Activated CD8-positive, alpha-beta T cell treated with anti-CD3 and anti-CD28 coated beads for 36 hours (primary cell): ENCODE results near the gene CES2. TPM values are rescaled to one million over a fixed set of nuclear protein-coding genes. Genes with fewer than 3 reads are reported as not detected.

Experiments used
- ATAC-seq: fragments of 200-7000 bp; cut with Tn5 transposase; one replicate; pipeline ENCODE4 v1.10.0; 2021; ENCODE audit warnings: mild to moderate bottlenecking, moderate library complexity
- CTCF ChIA-PET: fragments of 350-600 bp; sonication (Branson Sonifier 250); formaldehyde crosslinking; loops from one replicate; lab custom pipeline; 2021; ENCODE audit warnings: antibody characterized with exemption; lab: Charles Lee
- POLR2A ChIA-PET: fragments of 350-600 bp; sonication (Branson Sonifier 250); formaldehyde crosslinking; loops from one replicate; lab custom pipeline; 2021; ENCODE audit warnings: antibody characterized with exemption; lab: Charles Lee
- DNase-seq: peaks from one replicate; pipeline ENCODE4 v3.0.0-alpha.2; 2020
- H3K27ac Mint-ChIP-seq: one replicate; pipeline ENCODE4 v1.8.0; 2021; ENCODE audit warnings: mild to moderate bottlenecking, mixed read lengths
- H3K27me3 Mint-ChIP-seq: one replicate; pipeline ENCODE4 v1.8.0; 2021; ENCODE audit warnings: mixed read lengths
- H3K36me3 Mint-ChIP-seq: one replicate; pipeline ENCODE4 v1.8.0; 2021; ENCODE audit warnings: low read depth, mixed read lengths
- H3K4me1 Mint-ChIP-seq: one replicate; pipeline ENCODE4 v1.8.0; 2021; ENCODE audit warnings: low read depth, mixed read lengths
- H3K4me3 Mint-ChIP-seq: one replicate; pipeline ENCODE4 v1.8.0; 2021; ENCODE audit warnings: mild to moderate bottlenecking, moderate library complexity, mixed read lengths
- H3K9me3 Mint-ChIP-seq: one replicate; pipeline ENCODE4 v1.8.0; 2021; ENCODE audit warnings: mixed read lengths
- CTCF ChIP-seq: fragments of 200-600 bp; IDR thresholded peaks from one replicate; pipeline ENCODE4 v1.8.0; 2022; ENCODE audit warnings: antibody characterized with exemption, mild to moderate bottlenecking
- intact Hi-C: fragments of 100-400 bp; cut with micrococcal nuclease; formaldehyde crosslinking; loops from one replicate; pipeline ENCODE4 v1.10.0; 2022
- total RNA-seq, 2 experiments: library from RNA; stranded (reverse); gene quantifications; one replicate each; pipeline ENCODE4 v1.2.3, GENCODE V29; 2021

Gene CES2
- total RNA-seq, 2 experiments from 2014 or later = 24.7 to 24.9 TPM

- POLR2A ChIA-PET = no interaction called here
- Mint-ChIP-seq H3K4me3 (no peak overlapping the region), H3K27me3 (peaks cover 24% of the 10 kb centered on the region), H3K9me3 (no peaks in the 10 kb centered on the region), H3K4me1 (peaks cover 22% of the 10 kb centered on the region), H3K36me3 (peaks cover 10% of the 10 kb centered on the region), H3K27ac (no peak overlapping the region)
- CTCF ChIA-PET = interaction anchor here (0.6 to 1.5 kb wide), 3 partner anchors 50 to 209 kb away, joined by 3 to 4 read pairs (median 3); no protein-coding TSS in a partner anchor
- intact Hi-C loops = no loop called here
- ATAC-seq (no peak), DNase-seq (no peak)
- no peak for TF ChIP-seq CTCF
Measured at GRCh38 chr16:66945939-66946338, 10.6 kb downstream of the CES2 start.

GRCh38 chr16:66946541-66946940, 11.2 kb downstream of the CES2 start:
- ChIA-PET CTCF (interaction anchor here (0.6 to 1.4 kb wide), 2 partner anchors 71 to 209 kb away, joined by 3 to 4 read pairs; no protein-coding TSS in a partner anchor), POLR2A (interaction anchor here (0.6 kb wide), 1 partner anchor 251 kb away, joined by 3 read pairs; no protein-coding TSS in a partner anchor)
- peaks cover 10% of the 10 kb centered on the region for H3K36me3 Mint-ChIP-seq
- no peak for DNase-seq
- ATAC-seq = no peak
- peaks cover 22% of the 10 kb centered on the region for H3K4me1 Mint-ChIP-seq
- peaks cover 29% of the 10 kb centered on the region for H3K27me3 Mint-ChIP-seq
- H3K27ac Mint-ChIP-seq = no peak overlapping the region
- TF ChIP-seq CTCF = no peak
- intact Hi-C loops = no loop called here
- H3K4me3 Mint-ChIP-seq = no peak overlapping the region
- no peaks in the 10 kb centered on the region for H3K9me3 Mint-ChIP-seq

GRCh38 chr16:66946974-66947301, 11.6 kb downstream of the CES2 start:
- intact Hi-C loops = no loop called here
- H3K4me1 Mint-ChIP-seq = peaks cover 22% of the 10 kb centered on the region
- no peak overlapping the region for H3K27ac Mint-ChIP-seq
- no peak for TF ChIP-seq CTCF
- DNase-seq (no peak), ATAC-seq (no peak)
- peaks cover 9% of the 10 kb centered on the region for H3K36me3 Mint-ChIP-seq
- ChIA-PET POLR2A (interaction anchor here (0.6 kb wide), 1 partner anchor 251 kb away, joined by 3 read pairs; no protein-coding TSS in a partner anchor), CTCF (interaction anchor here (0.8 to 1.4 kb wide), 5 partner anchors 21 to 211 kb away, joined by 3 to 4 read pairs (median 3); partner anchors contain the start of gene RRAD)
- H3K9me3 Mint-ChIP-seq = no peaks in the 10 kb centered on the region
- peak overlapping the region; percentile 79 for H3K4me3 Mint-ChIP-seq
- H3K27me3 Mint-ChIP-seq = peaks cover 33% of the 10 kb centered on the region

- peak overlapping the region; percentile 79 for H3K4me3 Mint-ChIP-seq
- POLR2A ChIA-PET = no interaction called here
- peak; percentile 88 for TF ChIP-seq CTCF
- CTCF ChIA-PET = interaction anchor here (0.7 to 1.4 kb wide), 8 partner anchors 10 to 210 kb away, joined by 3 to 4 read pairs (median 4); partner anchors contain the start of gene RRAD
- peaks cover 34% of the 10 kb centered on the region for H3K27me3 Mint-ChIP-seq
- intact Hi-C loops = no loop called here
- H3K36me3 Mint-ChIP-seq = peaks cover 5% of the 10 kb centered on the region
- ATAC-seq (peak; percentile 93), DNase-seq (peak; percentile 95)
- H3K27ac Mint-ChIP-seq = no peak overlapping the region
- H3K9me3 Mint-ChIP-seq = no peaks in the 10 kb centered on the region
- H3K4me1 Mint-ChIP-seq = peaks cover 22% of the 10 kb centered on the region
Measured at GRCh38 chr16:66947302-66948065, 12.2 kb downstream of the CES2 start.
